PC-9 (cell line): ENCODE measurements around the gene SLC1A3. TPM values are rescaled to one million over a fixed set of nuclear protein-coding genes. Genes with fewer than 3 reads are reported as not detected.
A peak's percentile ranks its signal among the peaks of the same experiment; 100 is the strongest.

ENCODE experiments used
- BruUV-seq: library from RNA; stranded (reverse); fragments of 400-500 nt; replicated peaks from 2 replicates; lab custom pipeline; 2021; lab: Mats Ljungman, UMichigan
- CTCF ChIA-PET: fragments of 300-600 bp; sonication (Branson Sonifier 250); formaldehyde crosslinking; loops from one replicate; lab custom pipeline; 2022; ENCODE audit warnings: antibody characterized with exemption; lab: Charles Lee
- POLR2A ChIA-PET: fragments of 300-600 bp; sonication (Branson Sonifier 250); formaldehyde crosslinking; loops from one replicate; lab custom pipeline; 2022; ENCODE audit warnings: antibody characterized with exemption; ENCODE audit not compliant: unreplicated experiment; lab: Charles Lee
- DNase-seq, 2 experiments: peaks; one replicate each; pipeline versions ENCODE4 v3.0.0 to v3.0.0-alpha.2; 2015 to 2022; ENCODE audit warnings: mixed read lengths in 1 of 2
- H2AFZ ChIP-seq: fragments of 200-600 bp; sonication (generic); 2 replicates; pipeline ENCODE4 v1.8.1; 2017; ENCODE audit warnings: antibody characterized with exemption
- H3F3A ChIP-seq: fragments of 200-600 bp; sonication (generic); 2 replicates; pipeline ENCODE4 v1.8.1; 2017; ENCODE audit warnings: antibody characterized with exemption, mild to moderate bottlenecking, low read depth; ENCODE audit not compliant: insufficient read depth
- H3K27ac ChIP-seq: fragments of 200-600 bp; sonication (generic); 2 replicates; pipeline ENCODE4 v1.6.1; 2016; ENCODE audit warnings: mixed run types
- H3K27me3 ChIP-seq: fragments of 200-600 bp; sonication (generic); 2 replicates; pipeline ENCODE4 v1.6.1; 2016; ENCODE audit warnings: low read depth, mixed run types; ENCODE audit not compliant: insufficient read depth
- H3K36me3 ChIP-seq: fragments of 200-600 bp; sonication (generic); 2 replicates; pipeline ENCODE4 v1.6.1; 2016; ENCODE audit warnings: low read depth, mixed run types
- H3K4me1 ChIP-seq: fragments of 200-600 bp; sonication (generic); replicated peaks from 2 replicates; pipeline ENCODE4 v1.6.1; 2016; ENCODE audit warnings: mixed run types; ENCODE audit not compliant: insufficient read depth
- H3K4me2 ChIP-seq: fragments of 200-600 bp; sonication (generic); 2 replicates; pipeline ENCODE4 v1.6.1; 2017; ENCODE audit warnings: mixed run types
- H3K4me3 ChIP-seq: fragments of 200-600 bp; sonication (generic); 2 replicates; pipeline ENCODE4 v1.6.1; 2016; ENCODE audit warnings: mixed run types
- H3K79me2 ChIP-seq: fragments of 200-600 bp; sonication (generic); 2 replicates; pipeline ENCODE4 v1.6.1; 2017; ENCODE audit warnings: low read depth, mixed run types
- H3K9me2 ChIP-seq: fragments of 200-600 bp; sonication (generic); 2 replicates; pipeline ENCODE4 v1.8.1; 2017; ENCODE audit warnings: mild to moderate bottlenecking; ENCODE audit not compliant: insufficient read depth
- H3K9me3 ChIP-seq: fragments of 200-600 bp; sonication (generic); 2 replicates; pipeline ENCODE4 v1.8.1; 2016; ENCODE audit warnings: low read depth; ENCODE audit not compliant: insufficient read depth
- H4K20me1 ChIP-seq: fragments of 200-600 bp; sonication (generic); 2 replicates; pipeline ENCODE4 v1.8.1; 2017; ENCODE audit not compliant: insufficient read depth
- EZH2 ChIP-seq: fragments of 200-600 bp; sonication (generic); IDR thresholded peaks from 2 replicates; pipeline ENCODE4 v1.8.0; 2017; ENCODE audit warnings: antibody characterized with exemption, low read depth
- intact Hi-C: fragments of 100-400 bp; cut with micrococcal nuclease; formaldehyde crosslinking; loops from one replicate; pipeline ENCODE4 v1.10.0; 2022; ENCODE audit not compliant: unreplicated experiment
- total RNA-seq: library from RNA; stranded (reverse); gene quantifications from 2 replicates; pipeline ENCODE4 v1.2.3, GENCODE V29; 2021
- TF ChIP-seq, protein P1 (sequence below): fragments of 200-600 bp; sonication (generic); conservative IDR thresholded peaks from 2 replicates; pipeline ENCODE4 v1.6.1; 2017; ENCODE audit warnings: mixed run types, antibody characterized with exemption, mild to moderate bottlenecking, moderate library complexity

Gene SLC1A3
- total RNA-seq, 1 experiment from 2014 or later, result 0.24 TPM

DNA sequence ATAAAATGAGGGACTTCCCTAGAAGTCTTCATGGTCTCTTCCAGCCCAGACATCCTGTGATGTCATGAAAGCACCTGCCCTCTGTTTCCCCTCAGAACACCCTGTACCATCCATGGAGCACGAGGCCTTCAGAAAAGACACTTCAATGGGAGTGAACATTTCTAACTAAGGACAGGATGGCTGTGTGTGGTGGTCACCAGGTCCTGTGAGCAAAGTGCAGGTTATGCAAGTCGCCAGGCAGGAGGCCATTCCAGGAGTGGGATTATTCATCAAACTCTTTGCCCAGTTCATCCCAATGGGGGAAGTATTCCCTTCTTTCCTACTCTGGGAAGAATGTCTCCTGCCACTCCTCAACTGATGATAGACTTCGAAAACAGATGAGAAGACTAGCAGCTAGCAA is 80.5 kb downstream of the SLC1A3 start:
- H3K4me2 ChIP-seq, result no peak overlapping the region
- H3K27ac ChIP-seq, result no peak overlapping the region
- no peaks in the 10 kb centered on the region for H3K9me2 ChIP-seq
- ChIA-PET CTCF (no interaction called here), POLR2A (no interaction called here)
- H3K4me1 ChIP-seq, result no peaks in the 10 kb centered on the region; the same call in 1 of the 2 replicates
- DNase-seq, result peak in 1 of 2 experiments; percentile 18
- H3K27me3 ChIP-seq, result no peaks in the 10 kb centered on the region
- no peaks in the 10 kb centered on the region; the same call in 1 of the 2 replicates for H3F3A ChIP-seq
- no TSS peak for BruUV-seq
- no peaks in the 10 kb centered on the region for H3K79me2 ChIP-seq
- no peaks in the 10 kb centered on the region; the same call in 1 of the 2 replicates for H3K9me3 ChIP-seq
- H3K4me3 ChIP-seq, result no peak overlapping the region
- intact Hi-C loops, result no loop called here
- H4K20me1 ChIP-seq, result no peaks in the 10 kb centered on the region
- TF ChIP-seq, protein P1, sequence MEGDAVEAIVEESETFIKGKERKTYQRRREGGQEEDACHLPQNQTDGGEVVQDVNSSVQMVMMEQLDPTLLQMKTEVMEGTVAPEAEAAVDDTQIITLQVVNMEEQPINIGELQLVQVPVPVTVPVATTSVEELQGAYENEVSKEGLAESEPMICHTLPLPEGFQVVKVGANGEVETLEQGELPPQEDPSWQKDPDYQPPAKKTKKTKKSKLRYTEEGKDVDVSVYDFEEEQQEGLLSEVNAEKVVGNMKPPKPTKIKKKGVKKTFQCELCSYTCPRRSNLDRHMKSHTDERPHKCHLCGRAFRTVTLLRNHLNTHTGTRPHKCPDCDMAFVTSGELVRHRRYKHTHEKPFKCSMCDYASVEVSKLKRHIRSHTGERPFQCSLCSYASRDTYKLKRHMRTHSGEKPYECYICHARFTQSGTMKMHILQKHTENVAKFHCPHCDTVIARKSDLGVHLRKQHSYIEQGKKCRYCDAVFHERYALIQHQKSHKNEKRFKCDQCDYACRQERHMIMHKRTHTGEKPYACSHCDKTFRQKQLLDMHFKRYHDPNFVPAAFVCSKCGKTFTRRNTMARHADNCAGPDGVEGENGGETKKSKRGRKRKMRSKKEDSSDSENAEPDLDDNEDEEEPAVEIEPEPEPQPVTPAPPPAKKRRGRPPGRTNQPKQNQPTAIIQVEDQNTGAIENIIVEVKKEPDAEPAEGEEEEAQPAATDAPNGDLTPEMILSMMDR, result no peak
- no peak for TF ChIP-seq EZH2
- no peak overlapping the region for H2AFZ ChIP-seq
- H3K36me3 ChIP-seq, result peaks cover 21% of the 10 kb centered on the region; the same call in 1 of the 2 replicates

DNA sequence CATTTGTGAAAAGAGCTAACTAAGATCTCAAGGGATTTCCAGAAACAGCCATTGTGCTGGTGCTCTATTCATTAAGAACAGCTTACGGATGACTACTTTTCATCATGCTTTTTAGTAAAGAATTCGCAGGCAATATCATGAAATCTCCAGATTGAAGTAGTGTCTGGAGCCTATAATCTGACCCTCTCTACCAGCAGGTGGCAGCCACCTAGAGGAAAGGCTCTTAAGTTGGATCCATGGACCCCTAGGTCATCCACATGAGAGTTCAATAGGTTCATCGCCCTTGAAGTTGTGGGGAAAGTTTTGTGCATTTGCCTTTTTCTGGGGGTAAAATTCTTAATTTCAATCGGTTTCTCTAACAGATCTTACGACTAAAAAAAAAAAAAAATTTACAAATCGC is 82.3 kb downstream of the SLC1A3 start:
- H3K4me2 ChIP-seq, result no peak overlapping the region

DNA sequence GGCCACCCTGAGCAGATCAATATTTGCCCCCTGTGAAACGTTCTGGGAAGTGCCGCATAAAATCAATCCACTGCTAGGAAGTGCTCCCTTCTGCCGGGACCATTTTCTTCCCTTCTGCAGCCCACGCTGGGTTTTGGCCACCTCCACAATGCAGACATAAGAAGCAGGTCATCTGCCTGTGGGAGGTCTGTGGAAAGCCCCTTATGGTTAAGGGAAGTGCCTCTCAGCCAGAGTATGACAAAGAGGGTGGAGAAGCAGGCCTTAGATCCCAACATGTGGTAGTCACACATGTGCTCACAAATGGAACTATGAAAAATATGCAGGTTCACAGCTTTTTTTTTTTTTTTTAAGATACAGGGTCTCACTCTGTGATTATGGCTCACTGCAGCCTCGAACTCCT is 82.8 kb downstream of the SLC1A3 start:
- Histone ChIP-seq H3K4me3 (no peak overlapping the region), H3K4me2 (no peak overlapping the region)
- BruUV-seq, result no TSS peak

More for the DNA sequence above, 82.3 kb downstream of the SLC1A3 start:
- no peak overlapping the region for H2AFZ ChIP-seq
- TF ChIP-seq, protein P1, result peak; percentile 55
- no peak for TF ChIP-seq EZH2
- no peaks in the 10 kb centered on the region; the same call in 1 of the 2 replicates for H3F3A ChIP-seq
- H3K9me2 ChIP-seq, result no peaks in the 10 kb centered on the region
- H3K36me3 ChIP-seq, result peaks cover 20% of the 10 kb centered on the region; the same call in 1 of the 2 replicates
- intact Hi-C loops, result no loop called here
- H3K4me3 ChIP-seq, result no peak overlapping the region
- H3K27me3 ChIP-seq, result no peaks in the 10 kb centered on the region
- H3K9me3 ChIP-seq, result no peaks in the 10 kb centered on the region
- BruUV-seq, result no TSS peak
- CTCF ChIA-PET, result interaction anchor here (0.9 kb wide), 1 partner anchor 18 kb away, joined by 3 read pairs; no protein-coding TSS in a partner anchor
- H3K4me1 ChIP-seq, result peaks cover 5% of the 10 kb centered on the region; the same call in 1 of the 2 replicates
- H3K79me2 ChIP-seq, result no peaks in the 10 kb centered on the region
- H3K27ac ChIP-seq, result no peak overlapping the region
- no peaks in the 10 kb centered on the region for H4K20me1 ChIP-seq
- POLR2A ChIA-PET, result no interaction called here
- peak in 1 of 2 experiments; percentile 40 for DNase-seq

More for the DNA sequence above, 82.8 kb downstream of the SLC1A3 start:
- no peaks in the 10 kb centered on the region for H3K9me2 ChIP-seq
- peaks cover 5% of the 10 kb centered on the region; the same call in 1 of the 2 replicates for H3K4me1 ChIP-seq
- H3K27me3 ChIP-seq, result no peaks in the 10 kb centered on the region
- no peaks in the 10 kb centered on the region for H3K79me2 ChIP-seq
- no peak overlapping the region for H2AFZ ChIP-seq
- peaks cover 14% of the 10 kb centered on the region; the same call in 1 of the 2 replicates for H3K36me3 ChIP-seq
- CTCF ChIA-PET, result no interaction called here
- POLR2A ChIA-PET, result no interaction called here
- TF ChIP-seq EZH2, result no peak
- TF ChIP-seq, protein P1, result no peak
- no peak overlapping the region for H3K27ac ChIP-seq
- H3F3A ChIP-seq, result no peaks in the 10 kb centered on the region; the same call in 1 of the 2 replicates
- no peaks in the 10 kb centered on the region for H3K9me3 ChIP-seq
- no peak for DNase-seq
- intact Hi-C loops, result no loop called here
- H4K20me1 ChIP-seq, result no peaks in the 10 kb centered on the region
